Measurements from ENCODE around the gene HSD17B1.

DNA sequence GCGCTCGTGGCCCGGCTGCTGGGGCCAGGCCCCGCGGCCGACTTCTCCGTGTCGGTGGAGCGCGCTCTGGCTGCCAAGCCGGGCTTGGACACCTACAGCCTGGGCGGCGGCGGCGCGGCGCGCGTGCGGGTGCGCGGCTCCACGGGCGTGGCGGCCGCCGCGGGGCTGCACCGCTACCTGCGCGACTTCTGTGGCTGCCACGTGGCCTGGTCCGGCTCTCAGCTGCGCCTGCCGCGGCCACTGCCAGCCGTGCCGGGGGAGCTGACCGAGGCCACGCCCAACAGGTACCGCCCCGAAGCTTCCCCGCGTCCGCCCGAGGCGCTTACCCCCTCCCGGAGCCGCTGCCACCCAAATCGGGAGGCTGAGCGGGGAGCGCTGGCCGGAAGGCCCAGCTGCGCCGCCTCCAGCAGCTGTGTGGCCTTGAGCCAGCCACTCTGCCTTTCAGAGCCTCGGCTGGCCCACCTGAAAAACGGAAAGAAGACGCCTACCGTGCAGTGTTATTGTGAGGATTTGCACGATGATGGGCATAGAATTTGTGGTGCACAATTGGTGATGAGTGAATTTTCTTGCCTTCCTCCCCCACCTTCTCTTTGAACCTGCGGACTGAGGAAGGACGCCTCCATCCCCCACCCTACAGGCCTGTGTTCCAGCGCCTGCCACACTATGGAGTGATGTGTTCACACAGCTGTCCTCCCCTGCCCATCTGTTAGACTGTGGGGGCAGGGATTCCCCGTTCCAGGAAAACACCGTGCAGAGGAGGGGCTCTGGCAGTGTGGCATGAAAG lies 16.2 kb upstream of the HSD17B1 start:
- TF ChIP-seq, protein P1, sequence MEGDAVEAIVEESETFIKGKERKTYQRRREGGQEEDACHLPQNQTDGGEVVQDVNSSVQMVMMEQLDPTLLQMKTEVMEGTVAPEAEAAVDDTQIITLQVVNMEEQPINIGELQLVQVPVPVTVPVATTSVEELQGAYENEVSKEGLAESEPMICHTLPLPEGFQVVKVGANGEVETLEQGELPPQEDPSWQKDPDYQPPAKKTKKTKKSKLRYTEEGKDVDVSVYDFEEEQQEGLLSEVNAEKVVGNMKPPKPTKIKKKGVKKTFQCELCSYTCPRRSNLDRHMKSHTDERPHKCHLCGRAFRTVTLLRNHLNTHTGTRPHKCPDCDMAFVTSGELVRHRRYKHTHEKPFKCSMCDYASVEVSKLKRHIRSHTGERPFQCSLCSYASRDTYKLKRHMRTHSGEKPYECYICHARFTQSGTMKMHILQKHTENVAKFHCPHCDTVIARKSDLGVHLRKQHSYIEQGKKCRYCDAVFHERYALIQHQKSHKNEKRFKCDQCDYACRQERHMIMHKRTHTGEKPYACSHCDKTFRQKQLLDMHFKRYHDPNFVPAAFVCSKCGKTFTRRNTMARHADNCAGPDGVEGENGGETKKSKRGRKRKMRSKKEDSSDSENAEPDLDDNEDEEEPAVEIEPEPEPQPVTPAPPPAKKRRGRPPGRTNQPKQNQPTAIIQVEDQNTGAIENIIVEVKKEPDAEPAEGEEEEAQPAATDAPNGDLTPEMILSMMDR (conservative IDR thresholded peaks at IDR 0.05; ENCODE audit: low read length), result no peak
- TF ChIP-seq EZH2phosphoT487 (IDR thresholded peaks at IDR 0.05; ENCODE audit: borderline replicate concordance), result no peak
